HG03460 (cell line): ENCODE measurements around the gene USF3.
"Not testable (repeated sequence)": the region's sequence is repeated elsewhere in the genome, so short reads cannot be mapped to it uniquely, and the experiment has no call there.

Experiments
- ATAC-seq: cut with Tn5 transposase; IDR thresholded peaks from one replicate; pipeline ENCODE4 v1.9.1; 2021; ENCODE audit not compliant: unreplicated experiment

The USF3 gene

DNA sequence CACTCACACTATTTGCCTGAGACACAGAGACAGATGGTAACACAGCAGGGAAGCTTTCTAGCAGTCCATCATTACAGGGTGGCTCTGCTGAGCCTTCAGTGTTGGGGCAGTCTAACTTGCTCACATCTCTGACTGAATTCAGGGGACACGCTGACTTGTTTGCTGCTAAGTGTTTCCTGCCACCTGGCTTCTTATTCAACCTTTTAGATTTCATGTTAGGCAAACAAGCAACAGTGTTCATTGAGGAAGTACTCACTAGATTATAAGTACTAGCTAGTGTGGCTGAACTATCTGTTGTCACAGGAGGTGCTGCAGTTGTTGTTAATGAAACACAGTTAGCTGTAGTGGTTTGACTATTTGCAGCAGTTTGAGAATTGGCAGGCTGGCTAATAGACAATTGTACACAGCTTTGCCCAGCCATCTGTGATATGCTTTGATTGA, 37.3 kb downstream of the USF3 start:
- no peak for ATAC-seq

DNA sequence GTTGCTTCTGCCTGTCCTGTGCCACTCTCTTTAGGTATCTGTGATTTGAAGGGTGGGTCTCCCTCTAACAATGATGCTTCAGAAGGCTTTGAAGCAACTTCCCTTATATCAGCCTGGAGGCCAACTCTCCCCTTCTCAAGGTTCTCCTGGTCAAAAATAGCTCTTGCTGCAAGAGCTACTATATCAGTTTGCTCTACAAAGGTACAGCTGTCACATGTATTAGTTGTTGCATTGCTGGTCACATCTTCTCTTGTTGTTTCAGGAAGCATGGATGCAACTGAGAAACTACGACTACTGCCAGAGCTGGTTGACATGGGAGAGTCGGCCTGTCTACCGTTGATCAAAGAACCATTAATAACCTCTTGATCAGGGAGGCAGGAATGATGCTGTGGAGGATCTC, 38.3 kb downstream of the USF3 start:
- no peak for ATAC-seq

DNA sequence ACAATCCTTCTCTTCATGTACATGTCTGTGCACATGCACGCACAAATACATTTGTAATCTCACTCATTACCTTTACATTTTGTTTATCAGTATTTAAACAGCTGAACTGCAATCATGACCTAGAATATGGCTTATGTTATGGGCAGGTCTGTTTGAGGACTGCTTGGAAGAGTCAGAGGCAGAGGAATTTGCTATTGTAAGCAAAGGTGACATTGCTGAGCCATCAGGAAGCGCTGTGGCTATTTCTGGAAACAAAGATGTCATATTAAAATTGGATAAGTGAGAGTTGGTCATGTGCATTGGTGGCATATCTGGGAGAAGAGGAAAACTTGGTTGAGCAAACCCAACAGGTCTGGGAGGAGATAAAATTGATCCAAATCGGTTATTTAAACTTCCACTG, 41.6 kb downstream of the USF3 start:
- no peak for ATAC-seq

DNA sequence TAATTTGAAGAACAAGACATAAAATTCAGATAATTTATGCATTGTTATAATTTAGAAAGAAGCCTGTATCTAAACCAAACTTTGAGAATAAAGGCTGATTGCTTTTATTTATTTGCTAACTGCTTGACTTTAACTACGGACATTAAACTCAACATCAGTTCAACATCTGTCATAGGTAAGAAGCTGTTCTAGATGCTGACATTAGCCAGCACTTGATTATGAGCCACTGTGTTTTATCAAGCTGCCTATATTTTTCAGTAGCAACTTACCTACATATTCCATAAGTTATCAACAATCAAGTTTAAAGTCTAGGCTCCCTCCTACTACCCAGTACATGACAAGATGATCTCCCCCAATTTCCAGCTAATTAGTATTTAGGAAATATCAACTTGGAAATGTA, 42.1 kb downstream of the USF3 start:
- no peak for ATAC-seq

DNA sequence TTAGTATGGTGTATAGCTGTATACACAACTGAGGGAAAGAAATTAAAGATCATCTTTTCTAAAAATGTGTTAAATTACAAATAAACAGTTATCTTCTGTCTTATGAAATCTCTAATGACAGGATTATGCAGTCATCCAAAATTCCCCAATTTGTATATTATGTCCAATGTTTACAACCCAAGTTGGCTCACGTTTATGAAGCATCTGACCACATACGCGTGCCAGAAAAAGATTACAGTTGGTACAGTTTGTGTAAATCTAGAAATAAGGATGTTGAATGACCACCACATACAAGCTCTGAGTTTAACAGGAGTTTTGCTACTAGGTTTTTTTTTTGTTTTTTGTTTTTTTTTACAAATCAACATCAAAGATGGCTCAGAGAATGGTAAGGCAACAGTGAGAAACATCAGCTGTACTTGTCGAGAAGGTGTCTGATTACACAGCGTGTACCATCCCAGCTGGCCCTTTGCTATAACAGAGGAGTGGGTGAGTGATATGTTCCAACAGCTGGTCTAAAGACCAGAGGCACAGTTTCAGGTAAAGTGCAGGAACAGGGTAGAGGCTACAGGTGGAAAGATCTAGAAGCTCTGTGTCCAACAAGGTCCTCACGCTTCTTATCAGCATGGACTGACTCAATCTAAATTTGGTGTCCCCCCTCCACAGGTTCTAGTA, 47.1 kb downstream of the USF3 start:
- no peak for ATAC-seq

DNA sequence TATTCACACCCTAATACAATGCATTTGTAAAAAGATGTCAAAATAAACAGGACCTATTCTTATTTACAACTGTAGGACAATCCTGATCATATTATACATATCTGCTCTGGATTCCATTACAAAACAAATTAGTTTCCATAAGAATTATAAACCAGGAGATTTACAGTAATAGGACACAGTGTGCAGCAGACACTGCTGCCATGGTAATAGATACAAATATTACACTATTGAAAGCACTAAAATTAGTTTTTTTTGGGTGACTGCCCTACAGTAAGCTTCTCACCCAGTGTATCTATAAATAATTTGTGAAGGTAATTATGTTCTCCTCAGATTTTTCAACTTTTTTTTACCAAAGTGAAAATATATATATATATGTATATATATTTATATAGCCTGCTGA, 47.9 kb downstream of the USF3 start:
- no peak for ATAC-seq

DNA sequence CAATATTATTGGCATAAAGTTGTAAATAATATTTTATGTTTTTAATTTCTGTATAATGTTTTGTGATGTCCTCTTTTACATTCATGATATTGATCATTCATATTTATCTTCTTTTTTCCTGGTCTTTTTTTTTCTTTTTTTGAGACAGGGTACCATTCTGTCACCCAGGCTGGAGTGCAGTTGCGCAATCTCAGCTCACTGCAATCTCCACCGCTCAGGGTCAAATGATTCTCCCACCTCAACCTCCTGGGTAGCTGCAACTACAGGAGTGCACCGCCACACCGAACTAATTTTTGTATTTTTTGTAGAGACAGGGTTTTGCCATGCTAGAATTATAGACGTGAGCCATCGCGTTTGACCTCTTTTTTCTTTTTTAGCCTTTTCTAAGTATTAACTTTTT, 52.9 kb downstream of the USF3 start:
- ATAC-seq = no peak

DNA sequence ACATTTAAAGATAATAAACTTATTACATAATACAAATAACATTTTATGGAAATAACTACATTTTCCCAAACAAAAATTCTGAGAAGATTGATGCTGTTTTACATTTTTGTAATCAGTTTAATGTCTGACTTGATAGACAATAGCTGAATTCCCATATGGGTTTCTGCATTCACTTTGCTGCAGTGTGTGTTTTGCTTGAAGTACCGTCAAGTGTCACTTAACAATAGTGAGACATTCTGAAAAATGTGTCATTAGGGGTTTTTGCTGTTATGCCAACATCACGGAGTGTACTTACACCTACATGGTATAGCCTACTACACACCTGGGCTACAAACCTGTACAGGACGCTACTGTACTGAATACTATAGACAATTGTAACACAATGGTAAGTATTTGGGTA, 57.5 kb downstream of the USF3 start:
- ATAC-seq = no peak

DNA sequence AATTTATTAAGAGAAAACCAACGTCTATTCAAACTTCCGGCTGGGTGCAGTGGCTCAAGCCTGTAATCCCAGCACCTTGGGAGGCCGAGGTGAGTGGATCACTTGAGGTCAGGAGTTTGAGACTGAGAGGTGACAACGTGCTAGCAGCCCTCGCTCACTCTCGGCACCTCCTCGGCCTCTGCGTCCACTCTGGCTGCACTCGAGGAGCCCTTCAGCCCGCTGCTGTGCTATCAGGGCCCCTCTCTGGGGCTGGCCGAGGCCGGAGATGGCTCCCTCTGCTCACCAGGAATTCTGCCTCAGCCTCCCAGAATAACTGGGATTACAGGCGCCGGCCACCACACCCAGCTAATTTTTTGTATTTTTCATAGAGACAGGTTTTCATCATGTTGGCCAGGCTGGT, 58.7 kb downstream of the USF3 start:
- ATAC-seq = no peak

DNA sequence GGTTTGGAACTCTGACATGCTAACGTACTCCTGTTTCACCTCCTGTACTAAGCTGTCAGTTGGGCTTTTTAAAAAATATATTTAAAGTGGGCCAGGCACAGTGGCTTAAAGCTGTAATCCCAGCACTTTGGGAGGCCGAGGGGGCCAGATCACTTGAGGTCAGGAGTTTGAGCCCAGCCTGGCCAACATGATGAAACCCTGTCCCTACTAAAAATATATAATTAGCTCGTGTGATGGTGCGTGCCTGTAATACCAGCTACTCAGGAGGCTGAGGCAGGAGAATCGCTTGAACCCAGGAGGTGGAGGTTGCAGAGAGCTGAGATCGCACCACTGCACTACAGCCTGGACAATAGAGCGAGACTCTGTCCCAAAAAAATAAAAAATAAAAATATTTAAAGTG, 60.4 kb downstream of the USF3 start:
- ATAC-seq = not testable (repeated sequence)

DNA sequence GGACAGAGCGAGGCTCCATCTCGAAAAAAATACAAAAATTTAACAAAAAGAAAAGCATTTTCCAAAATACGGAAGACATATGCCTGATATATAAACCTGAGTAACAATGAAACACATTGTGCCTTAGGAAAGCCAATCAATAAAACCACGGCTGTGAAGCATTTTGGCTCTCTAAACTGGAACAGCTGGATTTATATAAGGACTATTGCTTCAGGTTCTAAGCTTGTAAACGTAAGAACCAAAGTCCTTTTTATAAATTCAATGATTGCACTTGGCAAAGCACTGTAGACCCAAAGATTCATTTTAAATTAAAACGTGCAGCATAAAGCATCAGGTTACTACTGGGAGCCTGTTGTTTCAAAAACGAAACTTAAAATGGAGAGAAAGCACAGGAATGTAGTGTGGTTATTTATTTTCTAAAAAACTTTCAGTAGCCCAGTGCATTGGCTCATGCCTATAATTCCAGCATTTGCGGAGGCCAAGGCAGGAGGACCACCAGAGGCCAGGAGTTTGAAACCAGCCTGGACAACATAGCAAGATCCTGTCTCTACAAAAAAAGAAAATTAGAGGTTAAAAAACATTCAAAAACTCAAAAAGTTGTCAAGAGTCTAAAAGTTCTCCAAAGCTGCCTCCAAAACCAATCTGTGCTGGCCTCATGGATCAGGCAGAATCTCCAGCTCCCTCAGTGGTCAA, 61.5 kb downstream of the USF3 start:
- ATAC-seq = no peak

DNA sequence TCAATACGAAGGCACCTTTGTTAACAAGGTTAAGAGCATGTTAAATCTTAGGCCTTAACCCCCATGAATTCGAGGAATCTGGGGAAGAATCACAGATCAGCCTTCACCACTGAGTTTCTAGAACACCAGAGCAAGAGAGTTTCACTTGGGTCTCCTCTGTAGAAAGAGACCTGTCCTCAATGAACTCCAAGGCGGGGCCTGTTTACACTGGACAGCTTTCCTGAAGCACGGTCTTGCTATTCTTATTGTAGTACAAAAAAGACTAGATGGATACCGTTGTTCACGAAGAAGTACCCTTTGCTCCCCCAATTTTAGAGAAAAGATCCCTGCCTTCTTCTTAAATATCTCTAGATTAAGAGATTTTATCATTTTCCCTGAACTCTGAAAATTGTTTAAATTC, 64.9 kb downstream of the USF3 start:
- ATAC-seq = no peak

DNA sequence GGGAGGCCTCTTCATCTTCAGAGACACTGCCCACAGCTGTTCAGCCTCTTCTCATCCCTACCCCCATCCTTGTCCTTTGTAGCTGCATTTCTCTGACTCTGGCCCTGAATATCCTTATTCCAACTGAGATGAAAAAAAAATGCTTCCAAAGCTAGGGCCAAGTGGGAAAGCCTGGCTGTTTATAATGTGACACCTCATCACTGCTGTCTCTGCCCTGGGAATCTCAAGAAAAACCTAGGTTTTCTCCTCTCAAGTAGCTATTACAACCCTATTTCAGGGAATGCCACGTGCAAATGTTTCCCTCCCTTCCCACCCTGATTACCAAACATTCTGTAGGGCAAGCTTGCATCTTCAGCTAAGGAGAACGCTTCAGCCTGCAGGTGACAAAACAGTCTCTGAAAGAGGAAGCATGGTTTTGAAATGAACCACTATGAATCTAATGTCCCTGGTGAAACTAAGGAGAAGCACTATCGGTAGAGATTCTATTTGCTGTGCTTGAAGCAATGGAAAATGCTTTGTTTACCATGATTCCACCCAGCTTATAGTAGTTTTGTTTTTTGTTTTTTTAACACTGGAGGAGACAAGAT, 65.4 kb downstream of the USF3 start:
- ATAC-seq = no peak

DNA sequence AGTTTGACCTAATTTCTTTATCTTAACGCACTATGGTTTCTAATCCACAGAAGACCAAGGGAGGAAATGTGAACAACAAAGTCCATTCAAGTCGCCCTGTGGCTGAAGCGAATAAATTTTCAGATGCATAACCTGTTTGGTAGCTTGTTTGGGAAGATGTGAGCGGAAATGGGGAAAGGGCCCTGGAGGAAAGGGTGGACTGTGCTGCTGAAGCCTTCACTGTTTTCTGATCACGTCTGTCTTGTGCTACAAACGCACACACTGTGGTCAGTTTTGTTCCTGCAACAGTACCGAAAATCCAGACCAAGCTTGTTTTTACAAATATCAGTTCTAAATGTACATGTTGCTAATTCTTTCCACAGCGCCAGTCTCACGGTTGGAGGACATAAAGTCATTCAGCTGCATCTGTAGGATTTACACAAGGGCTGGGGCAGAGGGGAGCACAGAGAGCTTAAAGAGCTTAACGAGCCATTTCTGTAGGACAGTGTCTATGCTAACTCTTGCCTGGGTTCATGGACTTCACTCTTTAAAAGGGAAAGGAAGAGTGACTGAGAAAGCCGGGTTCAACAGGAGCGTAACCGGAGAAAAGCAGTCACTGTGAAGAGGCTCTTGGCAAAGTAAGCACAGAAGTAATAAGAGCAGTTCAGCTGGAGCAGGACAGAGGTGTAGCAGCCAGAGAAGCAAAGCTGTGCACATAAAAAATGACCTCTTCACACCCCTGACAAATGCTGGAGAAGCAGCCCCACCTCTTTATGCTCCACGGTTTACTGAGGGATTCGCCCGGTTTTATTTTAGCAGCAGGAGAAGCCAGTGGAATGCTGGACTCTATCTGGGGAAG, 66.6 kb downstream of the USF3 start:
- ATAC-seq = no peak

DNA sequence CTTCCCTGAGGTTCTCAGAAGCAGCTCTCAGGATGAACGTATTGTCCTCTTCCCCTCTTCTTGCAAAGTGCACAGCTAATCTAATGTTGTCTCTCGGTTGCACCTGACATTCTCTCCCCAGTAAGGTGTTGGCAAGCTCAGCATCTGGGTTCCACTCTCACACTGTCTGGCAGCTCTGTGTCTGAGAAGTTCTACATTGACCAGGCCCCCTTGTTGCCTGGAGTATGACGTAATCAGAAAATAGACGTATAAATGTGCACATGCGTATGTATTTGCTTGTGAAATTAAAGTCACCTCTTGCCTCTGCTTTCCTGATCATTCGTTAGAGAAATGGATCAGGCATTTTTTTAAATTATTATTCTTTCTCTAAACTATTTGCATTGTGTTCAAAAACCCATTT, 67.7 kb downstream of the USF3 start:
- ATAC-seq = no peak

DNA sequence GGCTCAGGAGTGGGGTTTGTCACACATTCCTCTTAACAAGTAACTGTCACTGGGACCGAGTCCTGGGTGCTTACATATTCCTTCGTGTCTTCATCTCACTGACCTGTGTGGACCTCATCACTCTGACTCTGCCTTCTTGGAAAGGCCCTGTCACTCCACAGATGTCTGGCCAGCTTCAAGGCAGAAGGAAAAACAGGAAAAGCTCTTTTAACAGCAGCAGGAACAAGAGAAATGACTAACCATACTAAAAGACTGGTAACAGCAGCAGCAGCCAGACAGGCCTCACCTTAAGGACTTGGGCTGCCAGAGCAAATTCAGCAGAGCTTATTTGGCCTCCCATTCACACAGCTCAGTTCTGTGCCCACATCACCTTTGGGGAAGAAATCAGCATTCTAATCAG, 68.1 kb downstream of the USF3 start:
- ATAC-seq = no peak

DNA sequence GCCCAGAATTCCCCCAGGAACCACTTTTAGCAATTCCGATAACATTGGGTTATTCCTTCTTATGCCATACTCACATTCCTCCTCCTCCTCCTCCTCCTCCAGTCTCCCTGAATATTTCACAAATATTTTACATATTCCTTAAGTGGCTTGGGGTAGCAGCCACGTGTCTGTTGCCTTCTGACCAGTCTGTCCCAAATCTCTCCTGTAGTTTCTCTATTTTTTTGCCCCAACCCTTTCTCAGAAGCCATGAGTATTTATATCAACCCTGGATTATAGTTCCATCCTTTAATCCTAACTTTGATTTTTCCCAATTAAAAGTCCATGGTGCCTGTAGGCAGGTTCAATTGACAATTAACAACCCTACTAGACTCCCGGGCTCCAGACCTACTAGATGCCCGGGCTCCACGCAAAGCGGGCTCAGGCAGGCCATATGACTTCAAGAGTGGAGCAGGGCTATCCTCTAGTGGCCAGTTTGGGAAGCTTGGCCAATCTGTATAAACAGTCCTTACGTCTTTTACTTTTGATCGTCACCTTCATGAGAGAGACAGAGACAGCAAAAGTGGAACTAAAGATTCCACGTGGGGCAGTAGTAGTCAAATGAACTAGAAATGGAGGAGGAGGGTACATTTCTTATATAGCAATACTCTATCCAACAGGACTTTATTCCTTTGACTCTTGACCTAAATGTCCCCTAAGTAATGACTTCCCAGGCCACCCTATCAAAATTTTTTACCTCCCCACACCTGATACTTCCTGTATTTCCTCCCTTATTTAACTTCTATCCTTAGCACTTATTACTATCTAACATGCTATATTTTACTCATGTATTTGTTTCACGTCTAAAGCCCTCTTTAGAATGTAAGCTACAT, 69.7 kb downstream of the USF3 start:
- no peak for ATAC-seq

DNA sequence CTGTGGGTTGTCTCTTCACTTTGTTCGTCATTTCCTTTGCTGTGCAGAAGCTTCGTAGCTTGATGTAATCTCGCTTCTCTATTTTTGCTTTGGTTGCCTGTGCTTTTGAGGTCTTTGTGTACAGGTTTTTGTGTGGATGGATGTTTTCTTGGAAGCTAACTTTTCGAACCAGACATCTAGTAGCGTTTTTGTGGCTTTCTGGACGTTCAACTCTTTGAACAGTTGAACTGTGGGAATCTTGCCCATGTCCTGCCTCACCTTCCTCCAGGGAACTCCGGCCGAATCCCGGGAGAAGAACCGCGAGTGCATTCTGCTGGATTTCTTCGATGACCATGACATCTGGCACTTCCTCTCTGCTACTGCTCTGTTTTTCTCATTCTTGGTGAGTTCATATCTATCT, 70.6 kb downstream of the USF3 start:
- no peak for ATAC-seq

DNA sequence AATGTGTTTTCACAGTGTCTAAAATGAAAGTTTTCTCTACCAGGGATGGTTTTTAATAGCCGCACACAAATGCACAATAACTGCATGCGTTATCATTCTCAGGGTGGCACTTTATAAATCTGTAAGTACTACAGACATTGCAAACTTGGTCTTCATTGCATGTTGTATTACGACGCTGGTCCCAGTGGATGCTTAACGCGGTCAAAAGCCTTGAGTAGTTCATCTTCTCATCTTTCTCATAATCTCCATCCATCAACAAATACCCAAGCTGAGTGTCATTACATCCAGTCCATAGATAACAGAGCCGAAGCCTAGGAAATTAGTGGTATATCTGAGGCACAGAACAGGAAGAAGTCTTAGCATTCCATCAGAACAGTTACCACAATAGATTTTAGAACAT, 72.6 kb downstream of the USF3 start:
- no peak for ATAC-seq

DNA sequence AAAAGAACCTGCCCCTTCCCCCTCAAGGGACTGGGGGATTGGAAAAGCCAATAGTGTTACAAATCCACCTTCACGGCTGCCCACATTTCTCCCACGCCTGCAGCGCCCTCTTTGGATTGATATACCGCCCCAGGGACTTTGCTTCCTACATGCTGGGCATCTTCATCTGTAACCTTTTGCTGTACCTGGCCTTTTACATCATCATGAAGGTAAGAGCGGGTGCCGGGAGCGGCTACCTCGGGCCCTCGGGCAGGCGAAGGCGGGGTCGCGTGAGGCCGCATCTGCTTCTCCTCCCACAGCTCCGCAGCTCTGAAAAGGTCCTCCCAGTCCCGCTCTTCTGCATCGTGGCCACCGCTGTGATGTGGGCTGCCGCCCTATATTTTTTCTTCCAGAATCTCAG, 73.1 kb downstream of the USF3 start:
- ATAC-seq = no peak

DNA sequence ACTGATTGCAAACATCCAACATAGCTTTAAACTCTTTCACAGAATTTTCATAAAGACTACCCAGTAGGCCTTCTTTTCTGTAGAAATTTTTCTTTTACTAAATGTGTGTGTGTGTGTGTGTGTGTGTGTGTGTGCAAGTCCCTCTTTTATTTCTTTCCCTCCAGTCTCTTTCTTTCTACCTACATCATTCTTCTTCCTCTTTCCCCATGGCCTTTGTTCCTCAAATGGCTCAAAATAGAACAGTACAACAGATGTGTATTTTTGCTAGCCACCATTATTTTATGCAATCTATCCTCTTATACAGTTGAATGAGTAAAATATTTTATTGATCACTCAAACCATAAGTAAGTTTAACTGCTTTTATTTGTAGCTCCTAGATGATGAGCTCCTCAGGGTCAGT, 76.4 kb downstream of the USF3 start:
- ATAC-seq = no peak
